Gastrocnemius medialis (tissue), 4 donors: ENCODE data around the gene TPK1.

Source experiments
- POLR2A ChIP-seq, 2 donors: fragments of 450-650 bp; IDR thresholded peaks; one replicate each; pipeline ENCODE4 v1.6.1; 2017; ENCODE audit warnings: antibody characterized with exemption in 2 of 2, mild to moderate bottlenecking in 2 of 2, moderate library complexity in 2 of 2
- TF ChIP-seq, protein P1 (sequence below), 5 experiments: fragments of 450-650 bp in 3 of 5; fragments of 200-600 bp in 2 of 5; sonication (generic) in 2 of 5; IDR thresholded peaks in 4 of 5; conservative IDR thresholded peaks in 1 of 5; 1 replicate in 4 of 5; 2 replicates in 1 of 5; pipeline ENCODE4 v1.5.1; 2016 to 2019; ENCODE audit warnings: antibody characterized with exemption in 5 of 5, mild to moderate bottlenecking in 3 of 5, moderate library complexity in 3 of 5

GRCh38 chr7:144494355-144494754, 341.5 kb downstream of the TPK1 start:
- TF ChIP-seq, protein P1, sequence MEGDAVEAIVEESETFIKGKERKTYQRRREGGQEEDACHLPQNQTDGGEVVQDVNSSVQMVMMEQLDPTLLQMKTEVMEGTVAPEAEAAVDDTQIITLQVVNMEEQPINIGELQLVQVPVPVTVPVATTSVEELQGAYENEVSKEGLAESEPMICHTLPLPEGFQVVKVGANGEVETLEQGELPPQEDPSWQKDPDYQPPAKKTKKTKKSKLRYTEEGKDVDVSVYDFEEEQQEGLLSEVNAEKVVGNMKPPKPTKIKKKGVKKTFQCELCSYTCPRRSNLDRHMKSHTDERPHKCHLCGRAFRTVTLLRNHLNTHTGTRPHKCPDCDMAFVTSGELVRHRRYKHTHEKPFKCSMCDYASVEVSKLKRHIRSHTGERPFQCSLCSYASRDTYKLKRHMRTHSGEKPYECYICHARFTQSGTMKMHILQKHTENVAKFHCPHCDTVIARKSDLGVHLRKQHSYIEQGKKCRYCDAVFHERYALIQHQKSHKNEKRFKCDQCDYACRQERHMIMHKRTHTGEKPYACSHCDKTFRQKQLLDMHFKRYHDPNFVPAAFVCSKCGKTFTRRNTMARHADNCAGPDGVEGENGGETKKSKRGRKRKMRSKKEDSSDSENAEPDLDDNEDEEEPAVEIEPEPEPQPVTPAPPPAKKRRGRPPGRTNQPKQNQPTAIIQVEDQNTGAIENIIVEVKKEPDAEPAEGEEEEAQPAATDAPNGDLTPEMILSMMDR (IDR thresholded peaks at IDR 0.05 in 4 of 5, conservative IDR thresholded peaks at IDR 0.05 in 1 of 5) = no peak
- no peak for TF ChIP-seq POLR2A (IDR thresholded peaks at IDR 0.05)
